Midbrain (tissue), 1 donor: ENCODE results near the gene CCZ1.
"Not testable (repeated sequence)": the region's sequence is repeated elsewhere in the genome, so short reads cannot be mapped to it uniquely, and the experiment has no call there.

Experiments used
- DNase-seq: peaks from one replicate; lab custom pipeline; 2025; lab: John Stamatoyannopoulos, UW

Gene CCZ1

DNA sequence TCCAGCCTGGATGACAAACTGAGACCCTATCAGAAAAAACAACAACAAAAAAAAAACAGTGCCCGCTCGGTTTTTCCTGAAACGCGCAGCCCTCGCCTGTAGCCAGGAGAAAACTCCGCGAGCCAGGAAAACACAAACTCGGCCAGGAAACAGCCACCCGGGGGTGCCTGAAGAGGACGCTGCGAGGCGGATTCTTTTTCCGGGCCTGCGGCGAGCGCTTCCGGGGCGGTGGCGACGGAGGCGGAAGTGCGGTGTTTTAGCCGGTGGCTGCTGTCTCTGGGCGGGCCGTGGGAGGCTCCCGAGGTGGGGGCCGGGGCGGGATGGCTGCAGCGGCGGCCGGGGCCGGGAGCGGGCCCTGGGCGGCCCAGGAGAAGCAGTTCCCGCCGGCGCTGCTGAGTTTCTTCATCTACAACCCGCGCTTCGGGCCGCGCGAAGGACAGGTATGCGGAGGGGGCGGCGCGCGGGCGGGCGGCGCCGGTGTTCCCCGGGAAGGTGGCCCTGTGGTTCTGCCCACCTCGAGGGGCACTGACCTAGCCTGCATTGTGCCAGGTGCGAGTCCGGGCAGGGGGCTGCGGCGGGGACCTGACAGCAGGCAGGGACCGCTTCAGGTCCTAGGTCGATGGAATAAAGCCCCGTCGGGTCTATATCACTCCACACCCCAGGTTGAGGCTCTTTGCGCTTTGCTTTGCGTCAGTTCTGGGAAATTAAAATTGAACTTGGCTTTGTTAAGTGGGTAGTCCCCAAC is at the start of gene CCZ1:
TSS of gene CCZ1 (plus strand) at position 254 of the 745 bp plus-strand sequence. CDS start at position 321, 67 bp downstream.
- peak; percentile 82 for DNase-seq

DNA sequence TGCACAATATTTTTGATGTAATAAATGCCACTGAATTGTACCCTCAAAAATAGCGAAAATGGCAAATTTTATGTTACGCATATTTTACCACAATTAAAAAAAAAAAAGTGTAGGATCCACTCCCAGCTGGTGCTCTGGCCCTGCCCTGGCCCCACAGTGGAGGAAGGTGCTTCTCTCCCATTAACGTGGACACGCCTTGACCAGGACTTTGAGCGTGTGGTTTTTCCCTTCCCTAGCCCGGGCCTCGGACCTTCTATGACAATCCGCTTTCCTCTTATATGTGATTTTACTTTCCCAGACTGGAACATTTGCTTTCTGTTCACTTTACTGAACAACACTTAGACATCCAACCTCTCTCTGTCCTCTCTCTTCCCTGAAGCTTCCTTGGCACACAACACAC is 47.6 kb upstream of the CCZ1 start:
- no peak for DNase-seq

DNA sequence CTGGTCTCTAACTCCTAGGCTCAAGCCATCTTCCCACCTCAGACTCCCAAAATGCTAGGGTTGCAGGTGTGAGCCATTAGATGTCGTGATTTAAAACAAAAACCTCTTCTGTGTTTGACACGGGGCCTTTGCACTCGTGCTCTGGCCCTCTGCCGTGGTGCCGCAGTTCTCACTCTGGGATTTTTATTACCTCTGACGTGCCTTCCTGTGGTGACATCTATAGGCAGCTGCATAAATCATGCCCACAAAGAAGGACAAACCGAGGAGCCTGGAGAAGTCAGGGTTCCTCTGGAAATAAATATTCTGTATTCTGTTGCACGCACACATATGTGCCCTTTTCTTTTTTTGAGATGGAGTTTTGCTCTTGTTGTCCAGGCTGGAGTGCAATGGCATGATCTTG is 43.8 kb upstream of the CCZ1 start:
- no peak for DNase-seq

DNA sequence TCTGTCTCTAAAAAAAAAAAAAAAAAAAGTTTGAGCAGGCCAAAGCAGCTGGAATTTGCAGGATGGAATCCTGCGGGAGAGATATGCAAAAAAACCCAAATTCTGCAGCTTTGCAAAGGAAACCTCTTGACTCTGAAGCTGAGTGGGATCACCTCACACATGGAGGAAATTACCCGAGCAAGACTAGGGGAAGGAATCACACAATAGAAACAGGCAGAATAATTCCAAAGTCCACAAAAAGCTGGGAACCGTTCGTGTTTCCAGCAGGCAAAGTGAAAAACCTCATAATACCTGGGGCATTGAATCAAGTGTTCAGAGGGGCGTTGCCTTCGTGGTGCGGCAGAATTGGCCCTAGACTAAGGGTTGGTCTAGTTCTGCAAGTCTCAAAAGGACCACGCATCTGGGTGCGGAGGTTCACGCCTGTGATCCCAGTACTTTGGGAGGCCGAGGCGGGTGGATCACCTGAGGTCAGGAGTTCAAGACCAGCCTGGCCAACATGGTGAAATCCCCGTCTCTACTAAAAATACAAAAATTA is 41.4 kb upstream of the CCZ1 start:
- DNase-seq = not testable (repeated sequence)

DNA sequence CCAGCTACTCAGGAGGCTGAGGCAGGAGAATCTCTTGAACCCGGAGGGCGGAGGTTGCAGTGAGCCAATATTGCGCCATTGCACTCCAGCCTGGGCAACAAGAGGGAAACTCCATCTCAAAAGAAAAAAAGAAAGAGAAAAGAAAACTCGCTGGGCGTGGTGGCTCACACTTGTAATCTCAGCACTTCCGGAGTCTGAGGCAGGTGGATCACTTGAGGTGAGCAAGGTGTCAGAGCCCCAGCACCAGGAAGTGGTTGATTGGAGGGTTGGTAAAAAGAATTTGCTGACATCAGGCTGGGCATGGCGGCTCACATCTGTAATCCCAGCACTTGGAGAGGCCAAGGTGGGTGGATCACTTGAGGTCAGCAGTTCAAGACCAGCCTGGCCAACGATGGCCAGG is 40.0 kb upstream of the CCZ1 start:
- DNase-seq = not testable (repeated sequence)

DNA sequence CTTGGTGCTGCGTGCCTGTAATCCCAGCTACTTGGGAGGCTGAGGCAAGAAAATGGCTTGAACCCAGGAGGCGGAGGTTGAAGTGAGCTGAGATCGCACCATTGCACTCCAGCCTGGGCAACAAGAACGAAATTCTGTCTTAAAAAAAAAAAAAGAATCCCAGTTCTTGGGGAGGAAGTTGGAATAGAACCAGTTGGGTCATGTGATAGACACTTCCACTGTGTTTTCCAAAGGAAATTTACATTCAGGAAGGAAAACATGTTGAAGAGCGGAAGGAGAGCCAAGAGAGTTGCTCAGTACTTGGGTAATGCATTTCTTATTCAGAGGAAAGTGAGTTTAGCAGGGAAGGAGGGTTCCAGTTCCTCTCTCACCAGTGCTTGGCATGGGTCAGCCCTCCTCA is 37.3 kb upstream of the CCZ1 start:
- DNase-seq = not testable (repeated sequence)

DNA sequence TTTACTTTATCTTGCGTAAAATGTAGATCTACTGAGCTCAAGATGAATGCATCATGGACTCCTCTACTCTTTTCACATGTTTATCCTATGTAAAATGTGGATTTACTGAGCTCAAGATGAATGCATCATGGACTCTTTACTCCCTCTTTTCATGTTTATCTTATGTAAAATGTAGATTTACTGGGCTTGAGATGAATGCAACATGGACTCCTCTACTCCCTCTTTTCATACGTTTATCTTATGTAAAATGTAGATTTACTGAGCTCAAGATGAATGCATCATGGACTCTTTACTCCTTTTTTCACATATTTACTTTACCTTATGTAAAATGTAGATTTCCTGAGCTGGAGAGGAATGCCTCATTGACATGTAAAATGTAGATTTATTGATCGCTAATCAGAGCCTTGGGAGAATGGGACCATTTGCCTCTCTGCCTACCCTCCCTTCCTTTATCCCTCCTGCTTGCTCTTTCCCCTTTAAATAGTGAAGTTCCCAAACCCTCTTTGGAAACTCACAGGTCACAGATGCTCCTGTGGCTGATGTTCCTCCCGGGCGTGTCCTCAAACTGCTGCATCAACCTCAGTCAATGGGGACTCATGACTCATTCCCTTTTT is 35.7 kb upstream of the CCZ1 start:
- DNase-seq = not testable (repeated sequence)

DNA sequence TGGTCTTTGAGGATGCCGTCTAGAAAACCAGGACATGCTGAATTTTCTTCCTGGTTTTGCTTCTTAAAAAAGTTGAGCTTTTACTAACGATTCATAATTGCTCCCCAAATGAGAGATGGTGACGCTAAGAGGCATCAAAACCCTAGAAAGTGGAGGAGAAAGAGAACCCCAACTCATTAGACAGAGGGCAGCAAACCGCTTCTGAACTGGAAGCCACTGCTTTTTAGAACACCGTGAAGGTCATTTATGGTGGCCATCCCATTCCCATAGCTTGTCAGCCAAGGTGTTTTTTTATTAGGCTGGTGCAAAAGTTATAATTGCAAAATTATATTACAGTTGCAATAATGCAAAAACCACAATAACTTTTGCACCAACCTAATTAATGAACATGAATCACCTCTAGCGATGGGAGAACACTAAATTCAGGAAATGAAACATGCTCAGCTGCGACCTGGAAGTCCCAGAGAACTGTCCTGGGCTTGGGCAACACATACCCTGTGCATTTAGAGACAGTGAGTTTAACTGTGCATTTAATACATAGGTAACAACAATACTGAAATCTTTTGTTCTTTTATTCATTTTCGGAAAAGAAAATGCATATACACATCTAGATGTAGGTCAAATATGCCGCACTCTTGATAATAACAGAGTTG is 33.1 kb upstream of the CCZ1 start:
- DNase-seq = peak; percentile 29

DNA sequence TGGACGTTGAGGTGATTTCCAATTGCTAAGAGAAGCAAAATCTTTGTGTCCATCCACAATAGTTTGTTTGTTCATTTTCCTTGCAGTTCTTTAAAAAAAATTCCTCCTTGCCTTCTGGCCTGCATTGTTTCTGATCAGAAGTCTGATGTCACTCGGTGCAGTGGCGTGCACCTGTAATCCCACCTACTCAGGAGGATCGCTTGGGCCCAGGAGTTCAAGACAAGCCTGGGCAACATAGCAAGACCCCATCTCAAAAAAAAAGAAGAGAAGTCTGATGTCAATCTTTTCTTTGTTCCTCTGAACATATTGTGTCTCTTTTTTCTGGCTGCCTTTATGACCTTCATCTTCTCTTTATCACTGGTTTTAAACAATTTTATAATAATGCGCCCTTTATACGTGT is 31.5 kb upstream of the CCZ1 start:
- DNase-seq = no peak

DNA sequence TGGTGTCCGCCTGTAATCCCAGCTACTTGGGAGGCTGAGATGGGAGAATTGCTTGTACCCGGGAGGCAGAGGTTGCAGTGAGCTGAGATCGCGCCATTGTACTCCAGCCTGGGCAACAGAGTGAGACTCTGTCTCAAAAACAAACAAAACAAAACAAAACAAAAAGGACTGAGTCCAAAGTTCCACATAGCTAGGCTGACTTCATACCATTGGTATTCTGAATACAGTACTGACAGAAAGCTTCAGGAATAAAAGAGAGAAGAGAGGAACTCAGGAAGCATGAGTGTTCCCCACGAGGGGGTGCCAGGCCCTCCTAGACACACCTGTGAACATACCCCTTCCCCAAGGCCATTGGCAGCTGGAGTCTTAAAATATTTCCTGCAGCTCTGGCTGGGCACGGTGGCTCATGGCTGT is 29.6 kb upstream of the CCZ1 start:
- DNase-seq = not testable (repeated sequence)

DNA sequence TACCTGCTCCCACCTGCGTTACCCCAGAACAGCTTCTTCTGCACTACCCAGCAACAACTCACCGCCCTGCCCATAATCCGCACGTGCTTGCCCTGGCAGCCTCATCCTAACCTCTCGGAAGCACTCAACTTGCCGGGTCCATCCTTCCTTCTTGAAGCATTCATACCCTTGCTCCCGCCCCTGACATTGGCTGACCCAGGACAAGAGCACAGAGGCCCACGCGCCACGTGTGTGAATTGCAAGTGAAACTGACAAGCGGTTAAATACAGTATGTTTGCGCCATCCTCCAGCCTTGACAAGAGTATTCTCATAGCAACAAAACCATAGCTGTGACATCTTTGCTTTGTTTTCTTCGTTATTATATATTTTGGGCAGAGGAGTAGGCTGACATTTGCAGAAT is 28.8 kb upstream of the CCZ1 start:
- DNase-seq = no peak

DNA sequence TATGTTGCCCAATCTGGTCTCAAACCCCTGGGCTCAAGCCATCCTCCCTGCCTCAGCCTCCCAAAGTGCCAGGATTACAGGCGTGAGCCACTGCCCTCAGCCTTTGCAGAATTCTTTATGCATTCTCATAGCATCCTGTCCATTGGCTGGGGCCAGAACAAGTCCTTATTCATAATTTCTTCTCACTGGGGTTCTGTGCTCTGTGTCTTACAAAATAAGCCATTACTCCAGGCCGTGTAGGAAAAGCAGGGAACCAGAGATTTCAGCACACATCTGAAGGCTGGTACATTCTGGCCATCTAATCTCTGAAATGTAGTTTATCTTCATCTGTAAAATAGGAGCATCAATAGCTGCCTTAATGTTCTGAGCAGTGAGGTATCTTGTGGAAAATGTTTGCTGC is 28.2 kb upstream of the CCZ1 start:
- DNase-seq = peak; percentile 16

DNA sequence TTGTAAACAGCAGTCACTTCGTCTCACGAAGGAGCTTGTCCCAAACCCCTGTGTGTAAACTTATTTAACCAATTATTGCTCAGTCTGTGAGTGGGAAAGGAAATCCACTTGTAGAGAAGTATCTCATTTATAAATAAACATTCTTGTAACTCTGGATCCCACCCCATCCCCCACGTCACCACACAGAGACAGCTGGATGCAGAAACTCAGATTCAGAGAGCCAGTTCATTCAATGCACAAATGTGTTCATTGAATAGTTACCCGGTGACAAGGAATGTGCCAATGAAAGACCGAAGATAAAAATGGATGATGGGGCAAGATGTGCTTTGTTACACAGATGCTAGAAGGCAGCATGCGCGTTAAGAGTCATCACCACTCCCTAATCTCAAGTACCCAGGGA is 26.2 kb upstream of the CCZ1 start:
- DNase-seq = peak; percentile 19

DNA sequence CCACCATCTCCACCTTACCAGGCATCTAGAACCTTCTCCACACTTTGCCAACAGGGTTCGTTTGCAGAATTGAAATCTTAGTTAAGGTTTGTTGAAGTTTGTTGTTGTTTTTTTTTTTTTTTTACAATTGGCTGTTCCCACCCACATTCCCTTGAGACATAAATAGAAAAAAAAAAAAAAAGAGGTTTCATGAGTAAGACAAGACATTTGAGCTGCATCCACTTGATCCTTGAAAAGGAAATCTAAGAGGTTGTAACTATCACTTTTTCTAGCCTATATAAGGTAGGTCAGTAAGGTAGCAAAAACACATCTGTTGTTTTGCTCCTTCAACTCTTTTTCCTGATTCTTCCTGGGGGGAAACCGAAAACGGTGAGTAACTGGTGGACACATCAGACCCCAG is 18.9 kb upstream of the CCZ1 start:
- not testable (repeated sequence) for DNase-seq

DNA sequence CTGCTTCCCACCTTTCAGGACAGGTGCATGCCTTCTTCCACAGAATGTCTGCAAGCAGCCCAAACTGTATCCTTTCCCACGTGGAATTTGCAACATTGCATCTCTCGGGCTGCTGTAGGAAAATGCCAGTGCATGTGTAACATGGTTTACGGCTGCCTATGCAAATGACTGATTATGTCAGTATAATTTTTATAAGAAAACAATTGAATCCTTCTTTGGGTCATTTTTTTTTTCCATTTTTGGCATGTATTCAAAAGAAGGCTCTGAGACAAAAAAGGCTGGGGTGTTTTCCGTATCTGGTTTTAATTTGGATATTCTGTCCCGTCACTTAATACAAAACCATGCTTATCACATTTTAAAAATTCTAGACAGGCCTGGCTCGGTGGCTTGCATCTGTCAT is 18.4 kb upstream of the CCZ1 start:
- DNase-seq = peak; percentile 16

DNA sequence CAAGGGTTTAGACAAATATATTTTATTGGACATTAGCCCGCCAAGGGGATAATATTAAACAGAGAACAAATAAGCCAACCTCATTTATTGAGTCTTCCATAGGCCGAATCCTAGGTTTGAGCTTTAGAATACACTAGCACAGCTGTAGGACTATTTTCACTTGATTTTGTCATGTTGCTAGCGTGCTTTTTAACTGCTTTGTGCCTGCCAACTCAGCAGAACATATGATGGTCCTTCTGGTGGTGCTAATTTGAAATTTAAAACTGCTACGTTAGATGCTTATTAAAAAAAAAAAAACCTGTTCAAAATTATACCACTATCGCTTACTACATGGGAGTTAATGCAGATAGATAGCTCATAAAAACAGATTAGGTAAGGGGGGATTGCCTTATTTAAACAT is 14.1 kb upstream of the CCZ1 start:
- DNase-seq = not testable (repeated sequence)

DNA sequence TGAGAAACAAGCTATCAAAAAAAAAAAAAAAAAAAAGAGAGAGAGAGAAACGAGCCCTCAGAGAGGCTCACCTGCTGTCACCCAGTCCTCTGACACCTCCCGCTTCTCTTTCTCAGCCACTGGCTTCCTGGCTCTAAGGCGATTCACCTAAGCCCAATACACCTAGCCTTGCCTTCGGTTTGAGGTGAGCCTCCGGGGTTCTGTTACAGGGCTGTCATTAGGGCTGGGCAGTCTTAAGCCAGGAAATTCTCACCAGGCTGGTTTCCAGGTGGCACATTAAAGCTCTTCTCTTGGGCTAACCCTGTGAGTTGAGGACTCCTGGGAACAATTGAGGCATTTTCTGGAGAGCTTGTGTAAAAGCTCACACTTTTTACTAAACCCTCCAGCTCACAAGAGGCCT is 10.5 kb upstream of the CCZ1 start:
- DNase-seq = not testable (repeated sequence)

DNA sequence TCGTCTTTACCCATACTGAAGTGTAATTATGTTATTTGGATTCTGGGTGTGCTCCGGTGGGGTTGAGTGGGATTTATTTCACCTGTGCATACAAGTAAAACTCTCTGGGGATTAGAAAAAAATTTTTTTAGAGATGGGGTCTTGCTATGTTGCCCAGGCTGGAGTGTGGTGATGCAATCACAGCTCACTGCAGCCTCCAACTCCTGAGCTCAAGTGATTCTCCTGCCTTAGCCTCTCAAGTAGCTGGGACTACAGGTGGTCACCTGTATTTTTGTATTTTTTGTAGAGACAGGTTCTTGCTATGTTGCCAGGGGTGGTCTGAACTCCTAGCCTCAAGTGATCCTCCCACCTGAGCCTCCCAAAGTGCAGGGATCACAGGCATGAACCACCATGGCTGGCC is 8.3 kb upstream of the CCZ1 start:
- DNase-seq = not testable (repeated sequence)

DNA sequence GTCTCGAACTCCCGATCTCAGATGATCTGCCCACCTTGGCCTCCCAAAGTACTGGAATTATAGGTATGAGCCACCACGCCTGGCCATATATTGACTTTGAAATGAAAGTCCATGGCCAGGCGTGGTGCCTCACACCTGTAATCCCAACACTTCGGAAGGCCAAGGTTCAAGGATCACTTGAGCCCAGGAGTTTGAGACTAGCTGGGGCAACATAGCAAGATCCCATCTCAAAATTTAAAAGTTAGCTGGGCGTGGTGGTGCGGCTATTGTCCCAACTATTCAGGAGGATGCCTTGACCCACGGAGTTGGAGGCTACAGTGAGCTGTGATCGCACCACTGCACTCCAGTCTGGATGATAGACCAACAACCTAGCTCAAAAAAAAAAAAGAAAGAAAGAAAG is 6.0 kb upstream of the CCZ1 start:
- DNase-seq = no peak

DNA sequence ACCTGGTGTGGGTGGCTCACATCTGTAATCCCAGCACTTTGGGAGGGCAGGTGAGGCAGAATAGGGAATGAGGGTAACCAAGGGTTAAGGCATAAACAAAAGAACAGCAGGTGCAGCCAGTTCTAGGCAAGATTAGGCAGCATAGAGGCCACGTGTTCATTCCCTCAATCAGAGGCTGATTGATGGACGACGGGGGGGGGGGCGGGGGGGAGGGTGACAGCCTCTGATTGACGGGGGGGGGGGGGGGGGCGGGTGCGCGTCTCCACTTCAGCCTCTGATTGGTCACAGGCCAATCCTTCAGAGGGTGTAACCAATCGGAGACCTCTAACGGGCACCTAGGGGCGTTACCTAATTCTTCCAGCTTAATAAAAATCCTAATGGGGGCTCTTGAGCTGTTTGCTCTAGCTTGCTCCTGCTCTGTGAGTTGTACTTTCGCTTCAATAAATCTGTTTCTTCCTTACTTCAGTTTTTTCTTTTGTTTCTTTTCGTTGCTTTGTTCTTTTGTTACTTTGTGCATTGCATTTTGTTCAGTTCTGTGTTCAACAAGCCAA is 1.1 kb upstream of the CCZ1 start:
- peak; percentile 38 for DNase-seq

DNA sequence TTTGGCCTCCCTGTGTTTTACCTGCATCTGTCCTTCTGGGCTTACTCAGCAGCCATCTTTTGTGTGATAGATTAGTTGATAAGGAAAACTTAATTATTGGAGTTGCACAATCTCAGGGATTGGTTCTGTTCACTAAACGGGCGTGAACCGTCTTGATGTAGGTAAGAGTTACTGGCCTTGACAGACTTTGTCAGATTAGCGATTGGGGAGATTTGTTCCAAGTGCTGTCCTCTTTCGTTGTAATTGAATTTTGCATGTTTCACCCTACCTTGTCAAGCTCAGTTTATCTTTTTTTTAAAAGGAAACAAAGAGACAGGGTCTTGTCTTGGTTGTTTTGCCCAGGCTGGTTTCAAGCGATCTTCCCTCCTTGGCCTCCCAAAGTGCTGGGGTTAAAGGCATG is 4.5 kb downstream of the CCZ1 start:
- not testable (repeated sequence) for DNase-seq

DNA sequence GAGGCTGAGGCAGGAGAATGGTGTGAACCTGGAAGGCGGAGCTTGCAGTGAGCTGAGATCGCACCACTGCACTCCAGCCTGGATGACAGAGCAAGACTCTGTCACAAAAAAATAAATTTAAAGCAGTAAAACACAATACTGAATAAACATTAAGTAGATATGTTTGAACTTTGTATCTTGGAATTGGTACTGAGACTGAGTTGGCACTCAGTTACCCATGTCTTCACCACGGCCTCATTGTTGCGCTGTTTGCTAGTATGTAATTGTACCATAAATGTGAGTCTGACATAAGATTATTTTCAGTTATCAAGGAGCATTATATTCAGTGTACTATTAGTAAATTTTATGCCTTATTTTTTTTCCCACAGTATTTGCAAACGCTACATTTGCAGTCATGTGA is 6.2 kb downstream of the CCZ1 start:
- not testable (repeated sequence) for DNase-seq

DNA sequence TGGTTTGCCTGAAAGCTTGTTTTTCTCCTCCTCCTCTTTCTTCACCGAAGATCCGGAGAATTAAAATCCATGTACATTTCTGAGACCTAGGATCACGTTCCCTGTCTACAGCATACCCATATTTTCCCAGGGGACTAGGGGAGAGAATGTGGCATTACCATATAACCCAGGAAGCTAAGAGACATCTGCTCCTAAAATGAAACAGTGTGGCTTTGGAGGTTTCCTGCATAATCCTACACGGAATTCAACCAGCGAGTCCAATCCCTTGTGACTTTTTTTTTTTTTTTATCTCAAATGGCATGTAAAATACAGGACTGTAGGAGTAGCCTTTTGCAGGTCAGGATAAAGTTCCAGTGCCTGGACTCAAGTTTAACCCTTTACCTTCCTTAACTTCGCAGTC is 10.3 kb downstream of the CCZ1 start:
- not testable (repeated sequence) for DNase-seq
